ENCODE measurements around the gene FBXO24.
A peak's percentile ranks its signal among the peaks of the same experiment; 100 is the strongest.

Gene FBXO24

DNA sequence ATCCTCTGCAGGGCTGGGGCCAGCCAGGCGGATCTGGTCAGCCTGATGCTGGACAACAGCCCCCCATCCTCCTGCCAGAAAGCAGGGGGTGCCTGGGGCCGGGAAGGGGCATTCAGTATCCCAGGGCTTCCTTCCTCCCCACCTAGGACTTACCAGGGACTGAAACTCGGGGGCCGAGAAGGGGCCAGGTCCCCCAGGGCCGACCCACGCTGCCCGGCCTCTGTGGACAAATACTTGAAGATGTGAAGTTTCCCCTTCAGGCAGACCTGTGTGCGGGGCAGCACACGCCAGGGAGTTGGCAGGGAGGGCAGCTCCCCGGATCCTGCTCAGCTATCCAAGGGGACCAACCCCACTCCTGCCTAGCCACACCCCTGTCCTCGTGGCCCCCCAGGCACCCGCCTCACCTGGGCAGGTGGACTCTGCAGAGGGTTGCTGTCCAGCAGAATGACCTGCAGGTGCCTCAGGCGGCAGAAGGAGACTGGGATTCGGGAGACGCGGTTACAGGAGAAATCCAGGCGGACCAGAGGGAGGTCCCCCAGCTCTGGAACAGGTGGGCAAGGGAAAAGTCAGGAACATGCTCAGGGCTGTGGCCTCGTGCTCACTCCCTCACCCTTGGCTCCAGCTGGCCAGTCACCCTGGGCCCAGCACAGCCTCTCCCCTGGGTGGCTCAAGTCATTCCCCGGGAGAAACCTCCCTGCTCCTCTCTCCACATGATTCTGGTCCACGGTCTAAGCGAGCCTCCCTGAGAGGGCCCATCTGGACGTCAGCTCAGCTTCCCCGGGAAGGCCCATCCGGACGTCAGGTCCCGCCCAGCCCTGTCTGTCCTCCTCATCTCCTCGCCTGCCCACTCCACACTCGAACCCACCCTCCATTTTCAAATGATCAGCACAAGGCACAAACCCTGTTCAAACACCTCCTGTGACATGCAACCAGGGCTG, 7.6 kb upstream of the FBXO24 start:
- no peak for DNase-seq (ENCODE audit: low read depth in 2 of 2)
- H3K4me3 ChIP-seq (replicated peaks in 1 of 2; ENCODE audit: low read depth in 2 of 2, low read length in 2 of 2) = no peak overlapping the region
- TF ChIP-seq, protein P1, sequence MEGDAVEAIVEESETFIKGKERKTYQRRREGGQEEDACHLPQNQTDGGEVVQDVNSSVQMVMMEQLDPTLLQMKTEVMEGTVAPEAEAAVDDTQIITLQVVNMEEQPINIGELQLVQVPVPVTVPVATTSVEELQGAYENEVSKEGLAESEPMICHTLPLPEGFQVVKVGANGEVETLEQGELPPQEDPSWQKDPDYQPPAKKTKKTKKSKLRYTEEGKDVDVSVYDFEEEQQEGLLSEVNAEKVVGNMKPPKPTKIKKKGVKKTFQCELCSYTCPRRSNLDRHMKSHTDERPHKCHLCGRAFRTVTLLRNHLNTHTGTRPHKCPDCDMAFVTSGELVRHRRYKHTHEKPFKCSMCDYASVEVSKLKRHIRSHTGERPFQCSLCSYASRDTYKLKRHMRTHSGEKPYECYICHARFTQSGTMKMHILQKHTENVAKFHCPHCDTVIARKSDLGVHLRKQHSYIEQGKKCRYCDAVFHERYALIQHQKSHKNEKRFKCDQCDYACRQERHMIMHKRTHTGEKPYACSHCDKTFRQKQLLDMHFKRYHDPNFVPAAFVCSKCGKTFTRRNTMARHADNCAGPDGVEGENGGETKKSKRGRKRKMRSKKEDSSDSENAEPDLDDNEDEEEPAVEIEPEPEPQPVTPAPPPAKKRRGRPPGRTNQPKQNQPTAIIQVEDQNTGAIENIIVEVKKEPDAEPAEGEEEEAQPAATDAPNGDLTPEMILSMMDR (IDR thresholded peaks at IDR 0.05; ENCODE audit: low read depth, low read length) = no peak

DNA sequence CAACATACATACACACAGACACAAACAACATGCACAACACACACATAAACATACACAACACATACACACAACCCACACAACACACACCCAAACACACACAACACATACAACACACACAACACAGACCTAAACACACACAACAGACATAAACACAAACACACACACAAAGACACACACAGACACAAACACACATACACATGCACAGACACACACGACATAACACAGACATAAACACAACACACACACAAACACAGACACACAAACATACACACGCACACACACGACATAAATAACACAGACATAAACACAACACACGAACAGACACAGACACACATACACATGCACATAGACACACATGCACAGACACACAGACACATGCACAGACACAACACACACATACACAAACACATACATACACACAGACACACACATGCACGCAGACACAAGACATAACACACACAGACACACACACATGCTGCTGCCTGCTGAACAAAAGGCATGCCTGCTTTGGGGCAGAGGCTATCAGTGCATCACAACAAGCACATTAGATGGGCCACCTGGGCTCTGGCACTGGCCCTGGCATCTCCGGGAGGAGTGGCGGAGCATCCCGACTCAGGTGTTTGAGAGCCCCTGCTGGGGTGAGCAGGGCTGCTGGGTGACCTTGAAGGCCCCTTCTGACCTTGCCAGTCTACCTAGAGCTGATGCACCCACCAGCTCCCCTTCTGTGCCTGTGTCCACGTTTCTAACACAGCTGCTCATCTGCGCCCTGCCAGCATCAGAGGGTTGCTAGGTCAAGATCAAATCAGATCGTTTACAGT, 5.5 kb upstream of the FBXO24 start:
- H3K4me3 ChIP-seq (replicated peaks in 1 of 2; ENCODE audit: low read depth in 2 of 2, low read length in 2 of 2) = no peak overlapping the region
- TF ChIP-seq, protein P1 (IDR thresholded peaks at IDR 0.05; ENCODE audit: low read depth, low read length) = no peak
- no peak for DNase-seq (ENCODE audit: low read depth in 2 of 2)

- no peak for DNase-seq (ENCODE audit: low read depth in 2 of 2)
- H3K4me3 ChIP-seq (replicated peaks in 1 of 2; ENCODE audit: low read depth in 2 of 2, low read length in 2 of 2) = no peak overlapping the region
- TF ChIP-seq, protein P1 (IDR thresholded peaks at IDR 0.05; ENCODE audit: low read depth, low read length) = no peak
Measured at GRCh38 chr7:100582041-100582579, 4.0 kb upstream of the FBXO24 start.

GRCh38 chr7:100582650-100583049, 3.5 kb upstream of the FBXO24 start:
- no peak for DNase-seq (ENCODE audit: low read depth in 2 of 2)
- TF ChIP-seq, protein P1 (IDR thresholded peaks at IDR 0.05; ENCODE audit: low read depth, low read length) = no peak
- peak overlapping the region; percentile 43 to 94 for H3K4me3 ChIP-seq (replicated peaks in 1 of 2; ENCODE audit: low read depth in 2 of 2, low read length in 2 of 2)

- TF ChIP-seq, protein P1 (IDR thresholded peaks at IDR 0.05; ENCODE audit: low read depth, low read length) = no peak
- peak; percentile 82 to 85 for DNase-seq (ENCODE audit: low read depth in 2 of 2)
- peak overlapping the region; percentile 43 to 94 for H3K4me3 ChIP-seq (replicated peaks in 1 of 2; ENCODE audit: low read depth in 2 of 2, low read length in 2 of 2)
Measured at GRCh38 chr7:100583132-100584053, 2.7 kb upstream of the FBXO24 start.

Data from cardiac fibroblast (primary cell).